ENCODE measurements around the gene DIP2B. TPM values are rescaled to one million over a fixed set of nuclear protein-coding genes. Genes with fewer than 3 reads are reported as not detected.

The DIP2B gene
- total RNA-seq, 1 donor from 2014 or later = 23.1 TPM

GRCh38 chr12:50573271-50573670 lies 68.5 kb downstream of the DIP2B start:
- no peak for DNase-seq (ENCODE audit: low spot score)

- DNase-seq (ENCODE audit: low spot score) = no peak
Observed at GRCh38 chr12:50574601-50575348, 70.0 kb downstream of the DIP2B start.

- no peak for DNase-seq (ENCODE audit: low spot score)
Observed at GRCh38 chr12:50579757-50580267, 75.0 kb downstream of the DIP2B start.

GRCh38 chr12:50580436-50580835 lies 75.7 kb downstream of the DIP2B start:
- no peak for DNase-seq (ENCODE audit: low spot score)

GRCh38 chr12:50581226-50582184 lies 76.7 kb downstream of the DIP2B start:
- no peak for DNase-seq (ENCODE audit: low spot score)

GRCh38 chr12:50584135-50584534 lies 79.3 kb downstream of the DIP2B start:
- DNase-seq (ENCODE audit: low spot score) = no peak

GRCh38 chr12:50589650-50590435 lies 85.1 kb downstream of the DIP2B start:
- DNase-seq (ENCODE audit: low spot score) = no peak

GRCh38 chr12:50590869-50591268 lies 86.1 kb downstream of the DIP2B start:
- no peak for DNase-seq (ENCODE audit: low spot score)

- DNase-seq (ENCODE audit: low spot score) = no peak
Observed at GRCh38 chr12:50595667-50596066, 90.9 kb downstream of the DIP2B start.

- DNase-seq (ENCODE audit: low spot score) = no peak
Observed at GRCh38 chr12:50597200-50598195, 92.7 kb downstream of the DIP2B start.

- DNase-seq (ENCODE audit: low spot score) = no peak
Observed at GRCh38 chr12:50598321-50598862, 93.6 kb downstream of the DIP2B start.

GRCh38 chr12:50599366-50600095 lies 94.7 kb downstream of the DIP2B start:
- no peak for DNase-seq (ENCODE audit: low spot score)

GRCh38 chr12:50600364-50600763 lies 95.6 kb downstream of the DIP2B start:
- no peak for DNase-seq (ENCODE audit: low spot score)

- peak; percentile 19 for DNase-seq (ENCODE audit: low spot score)
Observed at GRCh38 chr12:50603817-50604639, 99.2 kb downstream of the DIP2B start.

GRCh38 chr12:50604640-50604920 lies 99.8 kb downstream of the DIP2B start:
- DNase-seq (ENCODE audit: low spot score) = no peak

- DNase-seq (ENCODE audit: low spot score) = no peak
Observed at GRCh38 chr12:50606675-50607375, 102.0 kb downstream of the DIP2B start.

GRCh38 chr12:50609292-50609874 lies 104.6 kb downstream of the DIP2B start:
- DNase-seq (ENCODE audit: low spot score) = no peak

GRCh38 chr12:50610171-50610570 lies 105.4 kb downstream of the DIP2B start:
- DNase-seq (ENCODE audit: low spot score) = no peak
